ENCODE results near the gene MEX3C. TPM values are rescaled to one million over a fixed set of nuclear protein-coding genes. Genes with fewer than 3 reads are reported as not detected.

MEX3C gene
- total RNA-seq, 2 experiments from 2014 or later, result 40.4 to 45.8 TPM

GRCh38 chr18:51153659-51154371 lies 43.7 kb downstream of the MEX3C start:
- ATAC-seq, result peak; percentile 74
- H3K27me3 Mint-ChIP-seq (ENCODE audit: low read depth), result no peaks in the 10 kb centered on the region
- DNase-seq, result peak; percentile 55
- H3K4me1 Mint-ChIP-seq (ENCODE audit: low read depth), result peaks cover 48% of the 10 kb centered on the region
- H3K36me3 Mint-ChIP-seq (ENCODE audit: low read depth), result peaks cover 6% of the 10 kb centered on the region
- H3K27ac Mint-ChIP-seq, result peak overlapping the region; percentile 97
- H3K4me3 Mint-ChIP-seq, result peak overlapping the region; percentile 81
- CTCF ChIA-PET, result interaction anchor here (0.7 to 3.0 kb wide), 12 partner anchors 13 to 114 kb away, joined by 3 to 15 read pairs (median 4); partner anchors contain the start of gene MEX3C
- POLR2A ChIA-PET, result interaction anchor here (0.7 to 3.8 kb wide), 13 partner anchors 8 to 275 kb away, joined by 3 to 54 read pairs (median 4); partner anchors contain the start of genes ME2 and MEX3C
- H3K9me3 Mint-ChIP-seq (ENCODE audit: insufficient read depth), result no peaks in the 10 kb centered on the region

- peak overlapping the region; percentile 80 for H3K27ac Mint-ChIP-seq
- peaks cover 46% of the 10 kb centered on the region for H3K4me1 Mint-ChIP-seq (ENCODE audit: low read depth)
- no peaks in the 10 kb centered on the region for H3K9me3 Mint-ChIP-seq (ENCODE audit: insufficient read depth)
- ATAC-seq (peak; percentile 58), DNase-seq (peak; percentile 72)
- no peaks in the 10 kb centered on the region for H3K27me3 Mint-ChIP-seq (ENCODE audit: low read depth)
- ChIA-PET CTCF (interaction anchor here (0.6 to 3.0 kb wide), 5 partner anchors 15 to 45 kb away, joined by 3 to 11 read pairs (median 4); no protein-coding TSS in a partner anchor), POLR2A (interaction anchor here (0.7 to 3.8 kb wide), 3 partner anchors 10 to 273 kb away, joined by 3 to 54 read pairs (median 3); partner anchors contain the start of genes ME2 and MEX3C)
- H3K36me3 Mint-ChIP-seq (ENCODE audit: low read depth), result peaks cover 6% of the 10 kb centered on the region
- peak overlapping the region; percentile 48 for H3K4me3 Mint-ChIP-seq
These were observed 45.6 kb downstream of the MEX3C start for GRCh38 chr18:51151568-51152511.

GRCh38 chr18:51151185-51151567 lies 46.3 kb downstream of the MEX3C start:
- H3K9me3 Mint-ChIP-seq (ENCODE audit: insufficient read depth), result no peaks in the 10 kb centered on the region
- no peak overlapping the region for H3K27ac Mint-ChIP-seq
- ChIA-PET POLR2A (no interaction called here), CTCF (interaction anchor here (1.3 to 1.7 kb wide), 2 partner anchors 9 to 15 kb away, joined by 5 read pairs; no protein-coding TSS in a partner anchor)
- no peak for ATAC-seq
- H3K27me3 Mint-ChIP-seq (ENCODE audit: low read depth), result no peaks in the 10 kb centered on the region
- peaks cover 6% of the 10 kb centered on the region for H3K36me3 Mint-ChIP-seq (ENCODE audit: low read depth)
- peaks cover 45% of the 10 kb centered on the region for H3K4me1 Mint-ChIP-seq (ENCODE audit: low read depth)
- H3K4me3 Mint-ChIP-seq, result no peak overlapping the region
- DNase-seq, result no peak

DNA sequence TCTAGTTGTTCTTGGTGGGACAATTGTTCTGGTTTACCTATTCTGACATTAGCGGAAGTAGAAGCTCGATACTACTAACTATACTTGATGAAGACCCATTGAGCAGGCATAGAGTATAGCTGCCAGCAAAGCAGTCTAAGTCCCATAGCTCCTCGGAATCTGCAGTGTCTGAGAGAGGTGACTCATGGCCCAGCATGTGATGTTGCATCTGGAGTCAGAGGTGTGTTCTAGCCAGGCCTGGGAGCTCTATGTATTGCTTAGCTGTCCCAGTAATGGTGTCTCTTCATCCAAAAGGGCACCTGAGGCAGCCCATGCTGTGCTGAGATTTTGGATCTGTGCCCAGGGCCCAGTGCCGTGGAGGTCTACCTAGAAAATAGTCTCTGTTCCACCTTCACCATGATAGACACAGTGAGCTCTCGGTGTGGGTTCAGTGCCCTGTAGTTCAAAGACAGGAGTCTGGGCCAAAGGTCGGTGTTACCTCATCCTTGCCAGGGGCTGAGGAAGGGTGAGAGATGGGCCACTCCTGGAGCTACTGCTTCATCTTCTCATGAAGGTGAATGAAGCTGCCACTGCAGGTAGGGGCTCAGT lies 47.3 kb downstream of the MEX3C start:
- no peaks in the 10 kb centered on the region for H3K27me3 Mint-ChIP-seq (ENCODE audit: low read depth)
- H3K4me3 Mint-ChIP-seq, result no peak overlapping the region
- POLR2A ChIA-PET, result interaction anchor here (0.5 to 1.1 kb wide), 3 partner anchors 10 to 57 kb away, joined by 3 to 5 read pairs (median 3); partner anchors contain the start of gene MEX3C
- H3K36me3 Mint-ChIP-seq (ENCODE audit: low read depth), result peaks cover 6% of the 10 kb centered on the region
- CTCF ChIA-PET, result interaction anchor here (1.2 to 1.3 kb wide), 3 partner anchors 8 to 330 kb away, joined by 3 to 5 read pairs (median 3); no protein-coding TSS in a partner anchor
- ATAC-seq, result no peak
- no peak overlapping the region for H3K27ac Mint-ChIP-seq
- no peaks in the 10 kb centered on the region for H3K9me3 Mint-ChIP-seq (ENCODE audit: insufficient read depth)
- no peak for DNase-seq
- peaks cover 45% of the 10 kb centered on the region for H3K4me1 Mint-ChIP-seq (ENCODE audit: low read depth)

- POLR2A ChIA-PET, result interaction anchor here (0.5 to 1.1 kb wide), 3 partner anchors 10 to 58 kb away, joined by 3 to 5 read pairs (median 3); partner anchors contain the start of gene MEX3C
- Mint-ChIP-seq H3K36me3 (ENCODE audit: low read depth) (peaks cover 6% of the 10 kb centered on the region), H3K27me3 (ENCODE audit: low read depth) (no peaks in the 10 kb centered on the region), H3K27ac (no peak overlapping the region), H3K4me1 (ENCODE audit: low read depth) (peaks cover 42% of the 10 kb centered on the region), H3K4me3 (no peak overlapping the region), H3K9me3 (ENCODE audit: insufficient read depth) (no peaks in the 10 kb centered on the region)
- CTCF ChIA-PET, result interaction anchor here (1.2 kb wide), 2 partner anchors 129 to 329 kb away, joined by 3 read pairs; no protein-coding TSS in a partner anchor
- no peak for ATAC-seq
- no peak for DNase-seq
These were observed 47.8 kb downstream of the MEX3C start for GRCh38 chr18:51149670-51150069.

- Mint-ChIP-seq H3K4me1 (ENCODE audit: low read depth) (peaks cover 19% of the 10 kb centered on the region), H3K27me3 (ENCODE audit: low read depth) (no peaks in the 10 kb centered on the region), H3K36me3 (ENCODE audit: low read depth) (peaks cover 5% of the 10 kb centered on the region), H3K4me3 (no peak overlapping the region), H3K27ac (no peak overlapping the region), H3K9me3 (ENCODE audit: insufficient read depth) (no peaks in the 10 kb centered on the region)
- ChIA-PET CTCF (no interaction called here), POLR2A (no interaction called here)
- ATAC-seq (no peak), DNase-seq (no peak)
These were observed 50.6 kb downstream of the MEX3C start for GRCh38 chr18:51146909-51147308.

GRCh38 chr18:51138936-51139335 lies 58.5 kb downstream of the MEX3C start:
- ATAC-seq (no peak), DNase-seq (no peak)
- ChIA-PET POLR2A (no interaction called here), CTCF (no interaction called here)
- no peaks in the 10 kb centered on the region for H3K36me3 Mint-ChIP-seq (ENCODE audit: low read depth)
- no peaks in the 10 kb centered on the region for H3K27me3 Mint-ChIP-seq (ENCODE audit: low read depth)
- no peak overlapping the region for H3K4me3 Mint-ChIP-seq
- no peak overlapping the region for H3K27ac Mint-ChIP-seq
- H3K9me3 Mint-ChIP-seq (ENCODE audit: insufficient read depth), result no peaks in the 10 kb centered on the region
- H3K4me1 Mint-ChIP-seq (ENCODE audit: low read depth), result no peaks in the 10 kb centered on the region

- H3K36me3 Mint-ChIP-seq (ENCODE audit: low read depth), result no peaks in the 10 kb centered on the region
- H3K4me3 Mint-ChIP-seq, result no peak overlapping the region
- DNase-seq (no peak), ATAC-seq (no peak)
- no peaks in the 10 kb centered on the region for H3K4me1 Mint-ChIP-seq (ENCODE audit: low read depth)
- no peaks in the 10 kb centered on the region for H3K9me3 Mint-ChIP-seq (ENCODE audit: insufficient read depth)
- no peaks in the 10 kb centered on the region for H3K27me3 Mint-ChIP-seq (ENCODE audit: low read depth)
- POLR2A ChIA-PET, result interaction anchor here (0.6 kb wide), 1 partner anchor 30 kb away, joined by 4 read pairs; no protein-coding TSS in a partner anchor
- CTCF ChIA-PET, result interaction anchor here (1.4 kb wide), 1 partner anchor 49 kb away, joined by 3 read pairs; no protein-coding TSS in a partner anchor
- H3K27ac Mint-ChIP-seq, result no peak overlapping the region
These were observed 59.6 kb downstream of the MEX3C start for GRCh38 chr18:51137891-51138290.

DNA sequence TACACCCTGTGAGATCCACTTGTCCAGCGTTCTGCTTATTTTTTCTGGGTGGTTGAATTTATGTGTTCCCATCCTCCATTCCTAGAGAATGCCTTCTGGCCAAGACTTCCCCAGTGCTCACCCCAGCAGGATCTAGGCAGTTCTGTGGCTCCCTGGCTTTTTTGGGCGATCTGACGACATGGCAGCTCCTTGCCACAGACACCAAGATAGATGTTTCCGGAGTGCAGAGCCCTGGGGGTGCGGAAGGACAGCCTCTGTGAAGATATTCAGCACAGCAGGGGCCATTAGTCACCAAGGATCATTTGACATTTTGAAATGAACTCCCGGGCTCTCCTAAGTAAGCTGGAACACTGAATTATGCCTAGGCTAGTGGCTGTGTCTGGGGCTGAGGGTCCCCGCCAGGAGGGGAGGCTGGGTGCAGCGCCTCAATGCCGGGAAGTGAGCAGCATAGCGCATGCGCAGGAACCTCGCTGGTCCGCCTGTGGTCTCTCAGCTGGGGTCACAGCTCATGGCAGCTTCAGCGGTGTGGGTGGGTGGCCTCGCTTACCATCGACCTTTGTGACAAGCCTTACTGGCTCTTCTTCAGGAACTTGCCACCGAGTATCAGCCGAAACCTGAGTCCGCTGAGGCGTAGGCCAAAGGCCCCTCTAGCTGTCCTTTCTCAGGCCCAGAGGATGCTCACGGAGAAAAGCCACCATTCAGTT lies 60.3 kb downstream of the MEX3C start:
- ChIA-PET POLR2A (no interaction called here), CTCF (interaction anchor here (1.4 to 1.6 kb wide), 3 partner anchors 11 to 50 kb away, joined by 3 to 5 read pairs (median 3); no protein-coding TSS in a partner anchor)
- ATAC-seq, result no peak
- Mint-ChIP-seq H3K4me1 (ENCODE audit: low read depth) (no peaks in the 10 kb centered on the region), H3K9me3 (ENCODE audit: insufficient read depth) (no peaks in the 10 kb centered on the region), H3K4me3 (no peak overlapping the region), H3K36me3 (ENCODE audit: low read depth) (no peaks in the 10 kb centered on the region), H3K27ac (no peak overlapping the region), H3K27me3 (ENCODE audit: low read depth) (no peaks in the 10 kb centered on the region)
- DNase-seq, result no peak

- H3K4me3 Mint-ChIP-seq, result no peak overlapping the region
These were observed 61.7 kb downstream of the MEX3C start for GRCh38 chr18:51135795-51136194.

GRCh38 chr18:51135364-51135763 lies 62.1 kb downstream of the MEX3C start:
- ATAC-seq (no peak), DNase-seq (no peak)
- H3K4me1 Mint-ChIP-seq (ENCODE audit: low read depth), result no peaks in the 10 kb centered on the region
- no peaks in the 10 kb centered on the region for H3K9me3 Mint-ChIP-seq (ENCODE audit: insufficient read depth)
- no peaks in the 10 kb centered on the region for H3K36me3 Mint-ChIP-seq (ENCODE audit: low read depth)
- H3K27ac Mint-ChIP-seq, result no peak overlapping the region
- no peak overlapping the region for H3K4me3 Mint-ChIP-seq
- ChIA-PET POLR2A (no interaction called here), CTCF (no interaction called here)
- H3K27me3 Mint-ChIP-seq (ENCODE audit: low read depth), result no peaks in the 10 kb centered on the region

More at GRCh38 chr18:51135795-51136194, 61.7 kb downstream of the MEX3C start:
- Mint-ChIP-seq H3K36me3 (ENCODE audit: low read depth) (no peaks in the 10 kb centered on the region), H3K9me3 (ENCODE audit: insufficient read depth) (no peaks in the 10 kb centered on the region), H3K4me1 (ENCODE audit: low read depth) (no peaks in the 10 kb centered on the region), H3K27me3 (ENCODE audit: low read depth) (no peaks in the 10 kb centered on the region), H3K27ac (no peak overlapping the region)
- DNase-seq, result no peak
- POLR2A ChIA-PET, result no interaction called here
- CTCF ChIA-PET, result interaction anchor here (0.6 to 1.6 kb wide), 3 partner anchors 16 to 30 kb away, joined by 3 to 5 read pairs (median 3); no protein-coding TSS in a partner anchor
- no peak for ATAC-seq
